ENCODE data around the gene SARDH.

DNA sequence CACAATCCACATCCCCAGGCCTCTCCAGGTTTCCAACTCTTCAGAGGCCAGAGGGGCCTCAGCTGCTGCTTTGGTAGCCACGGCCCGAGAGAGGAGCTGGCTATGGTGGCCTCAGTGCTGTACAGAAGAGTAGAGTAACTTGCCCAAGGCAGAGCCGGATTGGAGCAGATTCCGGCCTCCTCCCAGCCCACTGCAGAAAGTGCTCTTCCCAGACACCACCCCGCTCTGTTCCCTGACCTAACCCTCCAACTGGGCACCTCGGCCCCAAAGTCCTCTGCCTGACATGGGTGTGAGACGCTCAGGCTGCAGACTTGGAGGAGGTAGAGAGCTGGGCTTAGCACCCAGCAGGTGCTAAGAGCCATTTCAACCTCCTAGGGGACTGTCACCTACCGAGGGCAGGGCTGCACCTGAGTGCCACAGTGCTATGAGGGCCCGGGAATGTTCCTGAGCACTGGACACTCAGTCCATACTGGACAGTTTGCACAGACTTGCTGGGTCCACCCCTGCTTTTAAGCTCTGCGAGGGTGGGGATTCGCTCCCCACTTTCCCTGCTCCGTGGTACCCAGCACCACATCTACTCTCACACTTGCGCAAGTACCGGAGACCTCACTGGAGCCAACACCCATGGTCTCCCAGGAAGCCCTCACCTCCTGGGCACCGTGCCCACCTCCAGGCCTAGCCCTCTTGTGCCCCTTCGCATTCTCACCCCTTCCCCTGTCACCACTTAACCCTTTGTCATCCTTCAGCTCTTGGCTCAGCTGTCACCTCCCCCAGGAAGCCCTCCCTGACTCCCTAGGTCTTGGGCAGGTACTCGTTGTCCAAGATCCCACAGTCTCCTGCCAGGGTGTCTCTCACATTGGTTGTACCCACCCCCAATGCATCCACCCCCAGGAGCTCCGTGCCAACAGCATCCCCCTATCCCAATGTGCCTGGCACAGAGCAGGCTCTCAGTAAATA lies 52.2 kb downstream of the SARDH start:
- no peak for TF ChIP-seq CTCF (IDR thresholded peaks at IDR 0.05 in 4 of 5, conservative IDR thresholded peaks at IDR 0.05 in 1 of 5)
- TF ChIP-seq POLR2A (IDR thresholded peaks at IDR 0.05): no peak
